ENCODE results near the gene TAX1BP1. TPM values are rescaled to one million over a fixed set of nuclear protein-coding genes. Genes with fewer than 3 reads are reported as not detected.

Gene TAX1BP1
- total RNA-seq, 1 donor = 112 TPM

DNA sequence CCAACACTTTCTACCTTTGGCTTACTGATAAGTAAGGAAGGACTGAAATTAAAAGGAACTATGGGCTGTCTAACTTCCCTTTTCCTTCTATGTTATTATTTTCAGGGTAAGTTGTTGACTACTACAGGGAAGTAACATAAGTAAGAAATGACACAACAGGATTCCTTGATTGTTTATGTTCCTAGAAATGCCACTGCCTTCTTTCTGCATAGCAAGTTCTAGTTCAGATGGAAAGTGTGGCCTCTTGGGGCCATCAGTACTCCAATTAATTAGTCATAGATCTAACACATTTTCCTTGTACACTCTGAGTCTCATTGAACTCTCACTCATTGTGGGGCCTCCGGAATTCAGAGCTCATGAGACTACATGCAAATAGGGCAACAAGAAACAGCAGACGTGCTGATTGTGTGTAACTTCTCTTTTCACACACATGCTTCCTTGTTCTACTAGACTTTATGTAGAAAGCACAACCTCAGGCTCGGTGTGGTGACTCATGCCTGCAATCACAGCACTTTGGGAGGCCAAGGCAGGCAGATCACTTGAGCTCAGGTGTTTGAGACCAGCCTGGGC is 42.0 kb upstream of the TAX1BP1 start:
- Histone ChIP-seq H3K27me3 (ENCODE audit: insufficient read depth, low read length) (no peaks in the 10 kb centered on the region), H3K4me1 (ENCODE audit: insufficient read depth, low read length) (peaks cover 7% of the 10 kb centered on the region), H3K4me2 (ENCODE audit: insufficient read depth, low read length) (no peak overlapping the region), H2AFZ (ENCODE audit: low read length) (no peak overlapping the region), H4K20me1 (ENCODE audit: insufficient read depth, low read length) (no peaks in the 10 kb centered on the region), H3K79me2 (ENCODE audit: insufficient read depth, low read length) (no peaks in the 10 kb centered on the region), H3K27ac (ENCODE audit: low read depth, low read length) (no peak overlapping the region), H3K9me3 (ENCODE audit: low read depth, low read length) (no peaks in the 10 kb centered on the region), H3K4me3 (ENCODE audit: insufficient read depth, low read length) (no peak overlapping the region), H3K36me3 (ENCODE audit: insufficient read depth, low read length) (no peaks in the 10 kb centered on the region)
- no peak for DNase-seq (ENCODE audit: insufficient read length, low spot score, missing footprints)
- TF ChIP-seq, protein P1, sequence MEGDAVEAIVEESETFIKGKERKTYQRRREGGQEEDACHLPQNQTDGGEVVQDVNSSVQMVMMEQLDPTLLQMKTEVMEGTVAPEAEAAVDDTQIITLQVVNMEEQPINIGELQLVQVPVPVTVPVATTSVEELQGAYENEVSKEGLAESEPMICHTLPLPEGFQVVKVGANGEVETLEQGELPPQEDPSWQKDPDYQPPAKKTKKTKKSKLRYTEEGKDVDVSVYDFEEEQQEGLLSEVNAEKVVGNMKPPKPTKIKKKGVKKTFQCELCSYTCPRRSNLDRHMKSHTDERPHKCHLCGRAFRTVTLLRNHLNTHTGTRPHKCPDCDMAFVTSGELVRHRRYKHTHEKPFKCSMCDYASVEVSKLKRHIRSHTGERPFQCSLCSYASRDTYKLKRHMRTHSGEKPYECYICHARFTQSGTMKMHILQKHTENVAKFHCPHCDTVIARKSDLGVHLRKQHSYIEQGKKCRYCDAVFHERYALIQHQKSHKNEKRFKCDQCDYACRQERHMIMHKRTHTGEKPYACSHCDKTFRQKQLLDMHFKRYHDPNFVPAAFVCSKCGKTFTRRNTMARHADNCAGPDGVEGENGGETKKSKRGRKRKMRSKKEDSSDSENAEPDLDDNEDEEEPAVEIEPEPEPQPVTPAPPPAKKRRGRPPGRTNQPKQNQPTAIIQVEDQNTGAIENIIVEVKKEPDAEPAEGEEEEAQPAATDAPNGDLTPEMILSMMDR (IDR thresholded peaks at IDR 0.05; ENCODE audit: extremely low read depth, low read depth, low read length) = no peak

DNA sequence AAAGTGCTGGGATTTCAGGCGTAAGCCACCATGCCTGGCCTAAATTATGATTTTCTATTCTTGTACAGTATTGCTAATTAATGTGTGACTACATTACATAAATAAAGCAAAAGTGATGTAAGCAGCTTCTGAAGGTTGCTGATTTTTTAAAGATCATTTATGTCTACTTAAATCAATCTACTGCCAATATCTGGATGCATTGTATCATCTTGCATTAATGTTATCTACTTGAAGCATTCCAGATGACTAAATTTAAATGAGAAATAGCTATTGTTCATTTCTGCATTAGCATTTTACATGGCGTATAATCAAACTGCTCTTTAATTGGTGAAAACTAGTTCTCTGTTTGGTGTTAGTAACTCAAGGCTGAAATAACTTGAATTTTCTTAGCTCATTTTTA is 40.2 kb upstream of the TAX1BP1 start:
- no peak overlapping the region for H3K4me3 ChIP-seq (ENCODE audit: insufficient read depth, low read length)
- H3K27me3 ChIP-seq (ENCODE audit: insufficient read depth, low read length) = no peaks in the 10 kb centered on the region
- no peak overlapping the region for H3K27ac ChIP-seq (ENCODE audit: low read depth, low read length)
- H3K9me3 ChIP-seq (ENCODE audit: low read depth, low read length) = no peaks in the 10 kb centered on the region
- H3K79me2 ChIP-seq (ENCODE audit: insufficient read depth, low read length) = no peaks in the 10 kb centered on the region
- H4K20me1 ChIP-seq (ENCODE audit: insufficient read depth, low read length) = no peaks in the 10 kb centered on the region
- TF ChIP-seq, protein P1 (IDR thresholded peaks at IDR 0.05; ENCODE audit: extremely low read depth, low read depth, low read length) = no peak
- no peak for DNase-seq (ENCODE audit: insufficient read length, low spot score, missing footprints)
- peaks cover 7% of the 10 kb centered on the region for H3K4me1 ChIP-seq (ENCODE audit: insufficient read depth, low read length)
- no peaks in the 10 kb centered on the region for H3K36me3 ChIP-seq (ENCODE audit: insufficient read depth, low read length)
- H2AFZ ChIP-seq (ENCODE audit: low read length) = no peak overlapping the region
- no peak overlapping the region for H3K4me2 ChIP-seq (ENCODE audit: insufficient read depth, low read length)

DNA sequence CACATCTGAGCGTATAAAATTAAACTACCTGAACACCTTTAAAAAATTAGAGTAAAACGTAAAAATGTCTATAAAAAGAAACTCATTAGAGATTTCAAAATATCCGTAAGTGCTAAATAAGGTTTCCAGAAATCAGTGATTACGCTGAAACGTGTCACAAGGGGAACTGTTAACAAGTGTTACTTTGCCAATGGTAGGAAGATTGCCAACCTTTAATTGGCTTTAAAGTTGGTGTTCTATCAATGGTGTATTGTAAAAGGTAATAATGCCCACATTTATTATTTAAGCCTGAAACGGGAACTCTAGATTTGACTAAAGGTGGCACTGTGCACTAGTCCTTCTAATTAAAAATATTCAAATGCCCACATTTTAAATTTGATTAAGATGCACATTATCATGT is 39.5 kb upstream of the TAX1BP1 start:
- TF ChIP-seq, protein P1 (IDR thresholded peaks at IDR 0.05; ENCODE audit: extremely low read depth, low read depth, low read length) = no peak
- H2AFZ ChIP-seq (ENCODE audit: low read length) = no peak overlapping the region
- H3K36me3 ChIP-seq (ENCODE audit: insufficient read depth, low read length) = no peaks in the 10 kb centered on the region
- no peaks in the 10 kb centered on the region for H4K20me1 ChIP-seq (ENCODE audit: insufficient read depth, low read length)
- no peak overlapping the region for H3K4me2 ChIP-seq (ENCODE audit: insufficient read depth, low read length)
- no peaks in the 10 kb centered on the region for H3K27me3 ChIP-seq (ENCODE audit: insufficient read depth, low read length)
- no peak for DNase-seq (ENCODE audit: insufficient read length, low spot score, missing footprints)
- H3K79me2 ChIP-seq (ENCODE audit: insufficient read depth, low read length) = no peaks in the 10 kb centered on the region
- H3K4me1 ChIP-seq (ENCODE audit: insufficient read depth, low read length) = peaks cover 11% of the 10 kb centered on the region
- H3K9me3 ChIP-seq (ENCODE audit: low read depth, low read length) = no peaks in the 10 kb centered on the region
- no peak overlapping the region for H3K27ac ChIP-seq (ENCODE audit: low read depth, low read length)
- no peak overlapping the region for H3K4me3 ChIP-seq (ENCODE audit: insufficient read depth, low read length)

DNA sequence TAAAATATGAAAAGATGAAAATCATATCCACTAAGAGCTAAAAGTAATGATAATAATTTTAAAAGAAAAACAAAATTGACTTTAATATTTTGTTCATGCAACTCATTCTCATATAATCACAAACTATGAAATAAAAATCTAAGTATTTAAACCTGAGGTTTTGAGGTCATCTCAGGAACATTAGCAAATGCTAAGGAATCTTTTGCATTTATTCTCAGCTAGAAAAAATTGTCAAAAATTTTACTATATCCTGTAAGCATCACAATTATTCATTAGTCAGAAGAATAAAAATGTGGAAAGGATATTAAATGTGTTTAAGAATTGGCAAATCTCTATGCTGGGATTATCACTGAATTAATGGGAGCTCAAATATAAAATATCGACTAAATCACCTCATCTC is 36.8 kb upstream of the TAX1BP1 start:
- Histone ChIP-seq H3K4me1 (ENCODE audit: insufficient read depth, low read length) (peaks cover 8% of the 10 kb centered on the region), H3K79me2 (ENCODE audit: insufficient read depth, low read length) (no peaks in the 10 kb centered on the region), H3K4me3 (ENCODE audit: insufficient read depth, low read length) (no peak overlapping the region), H3K4me2 (ENCODE audit: insufficient read depth, low read length) (no peak overlapping the region), H4K20me1 (ENCODE audit: insufficient read depth, low read length) (no peaks in the 10 kb centered on the region), H2AFZ (ENCODE audit: low read length) (no peak overlapping the region), H3K36me3 (ENCODE audit: insufficient read depth, low read length) (no peaks in the 10 kb centered on the region), H3K27me3 (ENCODE audit: insufficient read depth, low read length) (no peaks in the 10 kb centered on the region), H3K27ac (ENCODE audit: low read depth, low read length) (no peak overlapping the region), H3K9me3 (ENCODE audit: low read depth, low read length) (no peaks in the 10 kb centered on the region)
- DNase-seq (ENCODE audit: insufficient read length, low spot score, missing footprints) = no peak
- TF ChIP-seq, protein P1 (IDR thresholded peaks at IDR 0.05; ENCODE audit: extremely low read depth, low read depth, low read length) = no peak

Data from osteoblast (primary cell).